Measurements from ENCODE around the gene CFAP161. TPM values are rescaled to one million over a fixed set of nuclear protein-coding genes. Genes with fewer than 3 reads are reported as not detected.

Gene CFAP161
- total and polyA plus RNA-seq, 2 of the 13 experiments (the other 11 are each of a cell fraction or from before 2014, with no cell fraction given): not detected

GRCh38 chr15:81155375-81156218 is 21.5 kb downstream of the CFAP161 start (continued):
- TF ChIP-seq FLYWCH1 (CRISPR knock-in tag; IDR thresholded peaks at IDR 0.05) (no peak), NR3C1 (CRISPR knock-in tag; IDR thresholded peaks at IDR 0.05) (no peak), CEBPZ (IDR thresholded peaks at IDR 0.05; ENCODE audit: low read length) (no peak), ZBTB10 (CRISPR knock-in tag; IDR thresholded peaks at IDR 0.05; ENCODE audit: borderline replicate concordance) (no peak), SMC3 (IDR thresholded peaks at IDR 0.05; ENCODE audit: low read length) (peak; percentile 49; the same call in 1 of the 2 replicates), ZNF230 (CRISPR knock-in tag; IDR thresholded peaks at IDR 0.05) (no peak), ZNF572 (CRISPR knock-in tag; IDR thresholded peaks at IDR 0.05) (no peak), NCOR1 (IDR thresholded peaks at IDR 0.05; ENCODE audit: borderline replicate concordance, low read length) (no peak), ZNF816 (CRISPR knock-in tag; IDR thresholded peaks at IDR 0.05; ENCODE audit: borderline replicate concordance) (no peak), ZNF329 (CRISPR knock-in tag; IDR thresholded peaks at IDR 0.05; ENCODE audit: low read depth) (no peak), ZNF292 (CRISPR knock-in tag; IDR thresholded peaks at IDR 0.05; ENCODE audit: borderline replicate concordance, low read depth) (no peak), PAX8 (CRISPR knock-in tag; IDR thresholded peaks at IDR 0.05; ENCODE audit: borderline replicate concordance) (no peak), ZNF3 (CRISPR knock-in tag; IDR thresholded peaks at IDR 0.05) (no peak), NFIC (IDR thresholded peaks at IDR 0.05; ENCODE audit: low read length) (no peak), TP53 (CRISPR knock-in tag; conservative IDR thresholded peaks at IDR 0.05) (no peak), DMAP1 (CRISPR knock-in tag; IDR thresholded peaks at IDR 0.05) (no peak), POGZ (CRISPR knock-in tag; IDR thresholded peaks at IDR 0.05) (no peak), ZNF761 (CRISPR knock-in tag; conservative IDR thresholded peaks at IDR 0.05) (no peak), PPARG (CRISPR knock-in tag; conservative IDR thresholded peaks at IDR 0.05) (no peak)

Data from HepG2 (cell line).